IPS-20b (cell line): Measurements from ENCODE around the gene ACYP2.

Source experiments
- H3K27ac ChIP-seq: one replicate; pipeline ENCODE4 v1.5.1; 2013; ENCODE audit warnings: low read length
- H3K27me3 ChIP-seq: 2 replicates; pipeline ENCODE4 v1.6.1; 2013; ENCODE audit warnings: mild to moderate bottlenecking, low read length, inconsistent platforms; ENCODE audit not compliant: insufficient read depth
- H3K36me3 ChIP-seq: 2 replicates; pipeline ENCODE4 v1.6.1; 2013; ENCODE audit warnings: low read depth, mild to moderate bottlenecking, inconsistent platforms, low read length, moderate library complexity; ENCODE audit not compliant: insufficient read depth
- H3K4me1 ChIP-seq: 2 replicates; pipeline ENCODE4 v1.6.1; 2013; ENCODE audit warnings: mild to moderate bottlenecking, control low read depth, inconsistent platforms, low read length, moderate library complexity; ENCODE audit not compliant: insufficient read depth
- H3K4me3 ChIP-seq: 2 replicates; pipeline ENCODE4 v1.5.1; 2013; ENCODE audit warnings: mild to moderate bottlenecking, low read length, inconsistent platforms
- H3K9ac ChIP-seq: 2 replicates; pipeline ENCODE4 v1.6.1; 2013; ENCODE audit warnings: low read depth, mild to moderate bottlenecking, inconsistent platforms, low read length, moderate library complexity
- H3K9me3 ChIP-seq: 2 replicates; pipeline ENCODE4 v1.6.1; 2013; ENCODE audit warnings: mild to moderate bottlenecking, low read depth, low read length, inconsistent platforms; ENCODE audit not compliant: insufficient read depth

ACYP2 gene

GRCh38 chr2:54206596-54206995 lies 91.2 kb downstream of the ACYP2 start:
- Histone ChIP-seq H3K9me3 (no peaks in the 10 kb centered on the region), H3K4me1 (no peaks in the 10 kb centered on the region), H3K4me3 (no peak overlapping the region), H3K27ac (no peak overlapping the region), H3K36me3 (no peaks in the 10 kb centered on the region), H3K27me3 (no peaks in the 10 kb centered on the region), H3K9ac (no peak overlapping the region)

GRCh38 chr2:54207666-54208195 lies 92.3 kb downstream of the ACYP2 start:
- no peak overlapping the region for H3K9ac ChIP-seq
- H3K36me3 ChIP-seq = no peaks in the 10 kb centered on the region
- no peak overlapping the region for H3K27ac ChIP-seq
- no peaks in the 10 kb centered on the region for H3K27me3 ChIP-seq
- no peak overlapping the region for H3K4me3 ChIP-seq
- no peaks in the 10 kb centered on the region for H3K9me3 ChIP-seq
- no peaks in the 10 kb centered on the region for H3K4me1 ChIP-seq

- Histone ChIP-seq H3K4me1 (no peaks in the 10 kb centered on the region), H3K36me3 (no peaks in the 10 kb centered on the region), H3K9ac (no peak overlapping the region), H3K27me3 (no peaks in the 10 kb centered on the region), H3K9me3 (no peaks in the 10 kb centered on the region), H3K27ac (no peak overlapping the region), H3K4me3 (no peak overlapping the region)
Measured at GRCh38 chr2:54208364-54209240, 93.2 kb downstream of the ACYP2 start.

GRCh38 chr2:54209379-54209778 lies 94.0 kb downstream of the ACYP2 start:
- H3K36me3 ChIP-seq = no peaks in the 10 kb centered on the region
- no peak overlapping the region for H3K27ac ChIP-seq
- peaks cover 2% of the 10 kb centered on the region; the same call in 1 of the 2 replicates for H3K9me3 ChIP-seq
- no peak overlapping the region for H3K4me3 ChIP-seq
- no peaks in the 10 kb centered on the region for H3K27me3 ChIP-seq
- no peak overlapping the region for H3K9ac ChIP-seq
- no peaks in the 10 kb centered on the region for H3K4me1 ChIP-seq

- H3K27ac ChIP-seq = no peak overlapping the region
- peaks cover 8% of the 10 kb centered on the region; the same call in 1 of the 2 replicates for H3K9me3 ChIP-seq
- H3K9ac ChIP-seq = no peak overlapping the region
- no peaks in the 10 kb centered on the region for H3K4me1 ChIP-seq
- H3K36me3 ChIP-seq = no peaks in the 10 kb centered on the region
- no peak overlapping the region for H3K4me3 ChIP-seq
- no peaks in the 10 kb centered on the region for H3K27me3 ChIP-seq
Measured at GRCh38 chr2:54212456-54212855, 97.0 kb downstream of the ACYP2 start.

- Histone ChIP-seq H3K4me1 (no peaks in the 10 kb centered on the region), H3K36me3 (no peaks in the 10 kb centered on the region), H3K9ac (no peak overlapping the region), H3K4me3 (no peak overlapping the region), H3K27ac (no peak overlapping the region), H3K27me3 (no peaks in the 10 kb centered on the region), H3K9me3 (peaks cover 8% of the 10 kb centered on the region; the same call in 1 of the 2 replicates)
Measured at GRCh38 chr2:54213082-54213481, 97.7 kb downstream of the ACYP2 start.

GRCh38 chr2:54224997-54225396 lies 109.6 kb downstream of the ACYP2 start:
- Histone ChIP-seq H3K4me3 (no peak overlapping the region), H3K36me3 (no peaks in the 10 kb centered on the region), H3K27me3 (no peaks in the 10 kb centered on the region), H3K9me3 (no peaks in the 10 kb centered on the region), H3K4me1 (no peaks in the 10 kb centered on the region), H3K9ac (no peak overlapping the region), H3K27ac (no peak overlapping the region)

- Histone ChIP-seq H3K27ac (no peak overlapping the region), H3K27me3 (no peaks in the 10 kb centered on the region), H3K4me1 (no peaks in the 10 kb centered on the region), H3K9me3 (no peaks in the 10 kb centered on the region), H3K4me3 (no peak overlapping the region), H3K9ac (no peak overlapping the region), H3K36me3 (no peaks in the 10 kb centered on the region)
Measured at GRCh38 chr2:54226260-54226659, 110.8 kb downstream of the ACYP2 start.

GRCh38 chr2:54227798-54228197 lies 112.4 kb downstream of the ACYP2 start:
- no peaks in the 10 kb centered on the region for H3K9me3 ChIP-seq
- H3K27me3 ChIP-seq = no peaks in the 10 kb centered on the region
- H3K4me1 ChIP-seq = no peaks in the 10 kb centered on the region
- no peaks in the 10 kb centered on the region for H3K36me3 ChIP-seq
- H3K27ac ChIP-seq = no peak overlapping the region
- H3K9ac ChIP-seq = no peak overlapping the region
- no peak overlapping the region for H3K4me3 ChIP-seq

GRCh38 chr2:54228945-54229344 lies 113.5 kb downstream of the ACYP2 start:
- no peaks in the 10 kb centered on the region for H3K4me1 ChIP-seq
- H3K9ac ChIP-seq = no peak overlapping the region
- H3K27ac ChIP-seq = no peak overlapping the region
- no peaks in the 10 kb centered on the region for H3K27me3 ChIP-seq
- H3K9me3 ChIP-seq = no peaks in the 10 kb centered on the region
- H3K4me3 ChIP-seq = no peak overlapping the region
- H3K36me3 ChIP-seq = no peaks in the 10 kb centered on the region

- no peak overlapping the region for H3K27ac ChIP-seq
- no peak overlapping the region for H3K4me3 ChIP-seq
- no peaks in the 10 kb centered on the region for H3K4me1 ChIP-seq
- no peaks in the 10 kb centered on the region for H3K27me3 ChIP-seq
- H3K36me3 ChIP-seq = no peaks in the 10 kb centered on the region
- H3K9me3 ChIP-seq = no peaks in the 10 kb centered on the region
- H3K9ac ChIP-seq = no peak overlapping the region
Measured at GRCh38 chr2:54233832-54234649, 118.6 kb downstream of the ACYP2 start.
